ENCODE data around the gene NKTR.

The NKTR gene

DNA sequence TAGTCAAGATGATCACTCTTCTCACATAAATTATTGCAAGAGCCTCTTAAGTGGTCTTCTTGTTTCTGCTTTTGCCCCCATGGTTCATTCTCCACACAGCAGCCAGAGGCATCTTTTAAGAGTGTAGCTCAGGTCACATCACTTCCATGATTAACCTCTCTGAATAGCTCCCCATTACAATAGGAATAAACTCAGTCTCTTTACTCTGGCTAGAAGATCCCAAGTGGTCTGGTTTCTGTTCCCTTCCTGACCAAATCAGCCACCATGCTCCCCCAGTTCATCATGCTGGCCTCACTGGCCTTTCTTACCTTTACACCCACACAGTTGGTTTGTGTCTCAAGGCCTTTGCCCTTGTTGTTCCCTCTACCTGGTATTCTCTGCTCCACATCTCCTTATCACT, 93.9 kb downstream of the NKTR start:
- DNase-seq (ENCODE audit: low read depth) = no peak

- DNase-seq (ENCODE audit: low read depth) = no peak
These were observed 96.1 kb downstream of the NKTR start for GRCh38 chr3:42696356-42697288.

DNA sequence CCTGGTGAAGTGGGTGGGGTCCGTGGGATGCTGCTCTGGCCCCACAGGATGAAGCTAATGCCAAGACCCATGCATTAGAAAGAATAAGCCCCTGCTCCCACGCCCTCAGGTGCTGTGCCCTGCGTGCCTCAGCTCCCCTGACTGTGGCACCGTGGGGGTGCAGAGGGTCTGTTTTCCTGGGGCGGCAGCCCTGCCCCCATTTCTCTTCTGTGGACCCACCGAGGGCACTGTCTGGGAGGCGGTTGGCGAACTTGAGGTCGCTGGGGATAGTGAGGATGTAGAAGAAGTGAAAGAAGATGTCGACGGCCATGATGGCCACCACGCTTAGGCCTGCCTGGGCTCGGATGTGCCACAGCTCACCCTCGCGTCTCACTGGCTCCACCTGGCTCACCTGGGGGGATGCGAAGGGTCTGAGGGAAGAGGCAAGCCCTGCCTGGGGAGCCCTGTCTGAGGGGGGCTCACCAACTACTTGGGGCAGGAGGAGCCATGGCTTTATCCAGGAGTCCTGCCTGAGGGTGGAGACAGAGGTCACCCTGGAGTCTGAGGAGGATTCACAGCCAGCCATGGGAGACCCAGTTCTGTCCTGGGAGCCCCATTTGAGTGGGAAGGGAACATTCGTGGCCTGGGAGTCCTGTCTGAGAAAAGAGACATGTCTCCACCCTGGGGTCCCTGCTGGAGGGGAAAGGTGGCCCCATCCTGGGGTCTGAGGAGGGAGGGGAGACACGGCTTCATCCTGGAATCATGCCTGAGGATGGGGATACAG, 97.0 kb downstream of the NKTR start:
- no peak for DNase-seq (ENCODE audit: low read depth)
